Activated CD8-positive, alpha-beta memory T cell treated with anti-CD3 and anti-CD28 coated beads, Interleukin-2, amount 50 U/mL, for 1 hour (primary cell): Measurements from ENCODE around the gene PIK3C2G.

ENCODE experiments used
- DNase-seq: peaks from one replicate; pipeline ENCODE4 v3.0.0-alpha.2; 2020; ENCODE audit errors: extremely low read depth

Gene PIK3C2G

GRCh38 chr12:18345021-18345735, 83.9 kb downstream of the PIK3C2G start:
- no peak for DNase-seq

DNA sequence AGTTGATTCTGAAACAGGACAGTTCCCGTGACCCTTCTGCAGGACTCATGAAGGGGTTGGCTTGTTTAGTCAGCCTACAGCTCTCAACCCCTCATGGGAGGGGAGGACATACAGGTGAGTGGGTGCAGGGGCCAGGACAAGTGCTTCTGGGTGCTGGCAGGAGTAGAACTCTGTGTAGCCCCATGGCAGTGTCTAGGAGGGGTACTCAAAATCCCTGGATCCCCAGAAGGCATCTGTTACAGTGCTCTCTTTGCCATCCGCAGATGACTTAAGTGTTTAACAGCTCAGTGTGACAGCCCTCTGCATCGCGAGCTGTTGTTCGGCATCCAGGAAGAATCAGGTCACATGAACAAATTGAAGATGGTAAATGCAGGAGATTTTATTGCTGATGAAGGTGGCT, 91.0 kb downstream of the PIK3C2G start:
- no peak for DNase-seq

DNA sequence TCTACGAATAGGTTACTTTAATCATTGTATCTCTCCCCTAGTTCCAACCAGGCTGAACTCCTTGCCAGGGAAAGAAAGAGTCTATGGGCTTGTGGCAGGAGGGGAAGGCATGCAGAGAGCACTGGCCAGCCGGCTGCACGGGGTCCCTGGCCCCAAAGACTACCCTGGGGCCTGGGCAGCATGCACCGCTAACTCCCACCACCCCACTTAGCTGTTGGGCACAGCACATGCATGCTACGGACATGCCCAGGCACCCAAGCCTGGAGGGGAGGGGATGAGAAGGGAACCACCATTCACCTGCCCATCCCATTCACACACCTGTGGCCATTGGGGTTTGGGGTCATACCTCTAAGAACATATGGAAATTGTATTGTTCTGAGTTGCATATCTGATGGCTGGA, 94.1 kb downstream of the PIK3C2G start:
- DNase-seq, result no peak

DNA sequence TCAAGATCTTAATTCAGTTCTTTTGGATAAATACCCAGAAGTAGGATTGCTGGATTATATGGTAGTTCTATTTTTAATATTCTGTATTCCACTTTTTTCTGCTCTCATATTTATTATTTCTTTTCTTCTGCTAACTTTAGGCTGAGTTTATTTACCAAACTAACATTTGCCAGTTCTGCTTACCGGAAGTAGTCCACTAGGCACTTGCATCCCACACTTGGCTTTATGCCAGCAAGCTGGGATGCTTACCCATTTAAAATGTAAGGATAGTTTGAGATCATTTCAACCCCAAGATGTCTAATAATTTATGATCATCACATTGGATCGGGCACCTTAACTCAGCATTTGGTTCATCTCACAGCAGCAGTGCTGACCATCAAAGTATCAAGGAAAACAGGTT, 96.8 kb downstream of the PIK3C2G start:
- DNase-seq, result no peak

GRCh38 chr12:18358930-18359329, 97.6 kb downstream of the PIK3C2G start:
- DNase-seq, result no peak

GRCh38 chr12:18361433-18361832, 100.1 kb downstream of the PIK3C2G start:
- no peak for DNase-seq

DNA sequence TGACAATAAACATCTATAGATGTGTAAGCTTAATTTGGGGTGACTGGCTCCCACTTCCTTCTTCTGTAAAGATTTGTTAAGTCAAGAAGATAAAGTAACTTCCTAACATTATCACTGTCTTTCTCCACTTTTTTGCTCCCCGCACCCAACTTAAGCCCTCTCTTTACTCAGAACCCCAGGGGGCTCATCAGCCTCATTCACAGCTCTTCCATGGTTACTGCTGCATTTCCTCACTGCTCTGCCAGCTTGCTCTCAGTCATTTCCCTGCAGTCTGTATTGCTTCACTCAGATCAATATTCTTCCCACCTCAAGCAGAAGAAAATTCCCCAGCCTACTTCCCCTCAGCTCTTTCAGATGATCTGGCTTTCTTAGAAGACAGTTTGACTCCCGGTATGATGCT, 102.0 kb downstream of the PIK3C2G start:
- no peak for DNase-seq

GRCh38 chr12:18368594-18368993, 107.3 kb downstream of the PIK3C2G start:
- DNase-seq, result no peak

- no peak for DNase-seq
Measured at GRCh38 chr12:18373181-18373580, 111.9 kb downstream of the PIK3C2G start.

DNA sequence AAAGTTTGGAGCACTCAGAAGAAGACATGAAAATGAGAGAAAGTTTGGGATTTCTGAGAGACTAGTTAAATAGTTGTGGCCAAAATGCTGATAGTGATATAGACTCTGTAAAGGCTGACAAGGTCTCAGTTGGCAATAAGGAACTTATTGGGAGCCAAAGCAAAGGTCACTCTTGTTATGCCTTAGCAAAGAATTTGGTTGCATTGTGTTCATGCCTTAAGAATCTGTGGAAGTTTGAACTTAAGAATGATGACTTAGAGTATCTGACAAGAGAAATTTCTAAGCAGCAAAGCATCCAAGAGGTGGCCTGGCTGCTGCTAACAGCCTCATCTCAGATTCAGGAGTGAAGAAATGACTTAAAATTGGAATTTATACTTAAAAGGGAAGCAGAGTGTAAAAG, 113.8 kb downstream of the PIK3C2G start:
- DNase-seq, result no peak

DNA sequence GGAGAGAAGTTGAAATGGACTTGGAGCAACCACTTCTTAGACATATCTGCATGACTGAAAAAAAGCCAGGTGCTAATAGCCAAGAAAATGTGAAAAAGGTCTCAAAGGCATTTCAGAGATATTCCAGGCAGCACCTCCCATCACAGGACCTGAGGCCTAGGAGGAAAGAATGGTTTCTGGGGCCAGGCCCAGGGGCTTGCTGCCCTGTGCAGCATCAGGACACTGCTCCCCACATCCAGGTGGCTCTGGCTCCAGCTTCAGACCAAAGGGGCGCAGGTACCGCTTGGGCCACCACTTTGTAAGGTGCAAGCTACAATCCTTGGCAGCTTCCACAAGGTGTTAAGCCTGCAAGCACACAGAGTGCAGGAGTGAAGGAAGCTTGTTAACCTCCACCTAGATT, 114.3 kb downstream of the PIK3C2G start:
- DNase-seq, result no peak

DNA sequence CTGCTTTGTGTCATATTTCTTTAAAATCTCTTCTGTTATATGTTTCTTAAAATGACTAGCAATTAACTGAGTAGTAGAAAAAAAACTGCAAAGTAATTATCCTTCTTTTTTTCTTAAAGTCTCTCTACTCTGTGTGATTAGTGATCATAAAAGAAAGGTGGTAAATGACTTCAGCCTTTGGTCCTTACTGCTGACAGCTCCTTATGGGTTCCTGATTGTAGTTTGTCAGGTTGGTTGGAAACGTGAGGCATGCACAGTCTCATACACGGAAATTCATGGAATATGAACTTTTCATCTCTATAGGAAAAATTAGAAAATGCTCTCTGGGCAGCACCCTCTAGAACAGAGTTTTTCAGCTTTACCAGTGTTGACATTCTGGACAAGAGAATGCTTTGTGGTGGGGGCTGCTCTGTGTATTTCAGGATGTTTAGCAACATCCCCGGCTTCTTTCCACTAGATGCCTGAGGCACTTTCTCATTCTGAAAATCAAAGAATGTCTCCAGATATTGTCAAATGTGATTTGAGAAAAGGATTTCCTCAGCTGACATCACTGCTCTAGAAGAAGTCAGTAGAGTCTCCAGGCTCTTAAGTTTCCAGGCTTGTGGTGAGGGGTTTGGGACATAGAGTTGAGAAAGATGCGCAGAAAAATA, 121.0 kb downstream of the PIK3C2G start:
- no peak for DNase-seq

DNA sequence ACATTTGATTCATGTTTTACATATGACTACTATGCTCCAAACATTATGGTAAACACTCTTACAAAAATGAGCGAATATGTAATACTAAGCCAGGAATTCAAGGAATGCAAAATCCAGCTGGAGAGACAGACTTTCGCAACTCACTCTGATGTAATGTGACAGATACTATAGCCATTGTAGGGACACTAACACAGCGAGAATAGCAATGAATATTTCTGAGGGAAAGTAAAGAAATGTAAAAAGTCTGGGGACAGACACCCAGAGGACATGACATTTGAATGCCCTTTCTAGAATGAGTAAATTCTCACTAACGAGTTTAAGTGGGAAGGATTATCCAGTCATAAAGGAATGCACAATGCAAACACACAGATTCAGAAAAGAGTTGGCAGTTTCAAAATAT, 121.9 kb downstream of the PIK3C2G start:
- no peak for DNase-seq

DNA sequence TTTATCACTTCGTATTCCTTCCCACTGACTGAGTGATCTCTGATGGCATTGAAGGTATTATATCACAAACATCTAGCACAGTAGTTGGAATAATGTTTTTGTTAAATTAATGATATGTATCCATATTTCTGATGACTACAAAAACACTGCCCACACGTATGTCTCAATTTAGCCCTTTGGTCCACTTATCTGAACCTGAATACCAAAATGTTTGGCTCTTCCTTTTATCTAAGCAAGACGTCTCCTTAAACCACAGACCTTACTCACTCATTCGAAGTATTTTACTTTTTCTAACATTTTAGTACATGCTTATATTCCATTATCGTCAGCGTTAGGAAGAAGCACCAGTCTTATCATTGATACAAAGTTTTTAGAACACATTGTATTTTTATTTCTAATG, 126.4 kb downstream of the PIK3C2G start:
- DNase-seq, result no peak

DNA sequence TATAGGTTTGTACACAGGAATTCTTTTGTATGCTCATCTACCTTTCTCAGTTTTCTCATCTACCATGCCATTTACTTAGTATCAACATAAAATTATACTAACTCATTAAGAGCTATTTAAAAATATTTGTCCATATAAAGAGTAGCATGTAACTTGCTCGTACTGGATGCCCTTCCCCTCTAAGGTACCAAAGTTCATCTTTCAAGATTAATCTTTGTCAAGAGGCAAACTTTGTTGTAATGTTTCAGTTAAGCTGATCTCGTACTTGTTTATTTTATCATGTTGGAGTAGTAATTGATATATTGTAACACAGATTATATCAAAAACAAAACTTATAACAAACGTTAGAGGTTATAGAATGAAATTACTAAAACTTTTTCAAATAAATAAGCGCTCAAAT, 128.5 kb downstream of the PIK3C2G start:
- DNase-seq, result no peak

GRCh38 chr12:18391151-18391550, 129.8 kb downstream of the PIK3C2G start:
- no peak for DNase-seq

GRCh38 chr12:18394742-18395141, 133.4 kb downstream of the PIK3C2G start:
- DNase-seq, result no peak

GRCh38 chr12:18400186-18400585, 138.9 kb downstream of the PIK3C2G start:
- DNase-seq, result no peak

GRCh38 chr12:18402872-18403611, 141.7 kb downstream of the PIK3C2G start:
- no peak for DNase-seq

GRCh38 chr12:18411453-18411852, 150.1 kb downstream of the PIK3C2G start:
- no peak for DNase-seq

- no peak for DNase-seq
Measured at GRCh38 chr12:18414671-18415070, 153.4 kb downstream of the PIK3C2G start.

GRCh38 chr12:18415227-18415626, 153.9 kb downstream of the PIK3C2G start:
- no peak for DNase-seq

DNA sequence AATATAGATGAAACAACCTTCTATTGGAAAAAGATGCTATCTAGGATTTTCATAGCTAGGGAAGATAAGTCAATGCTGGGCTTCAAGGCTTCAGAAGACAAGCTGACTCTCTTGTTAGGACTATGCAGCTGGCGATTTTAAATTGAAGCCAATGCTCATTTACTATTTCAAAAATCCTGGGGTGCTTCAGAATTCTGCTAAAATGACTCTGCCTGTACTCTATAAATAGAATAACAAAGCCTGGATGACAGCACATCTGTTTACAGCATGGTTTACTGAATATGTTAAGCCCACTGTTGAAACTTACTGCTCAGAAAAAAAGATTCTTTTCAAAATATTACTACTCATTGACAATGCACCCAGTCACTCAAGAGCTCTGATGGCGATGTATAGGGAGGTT, 155.1 kb downstream of the PIK3C2G start:
- DNase-seq, result no peak
